K562 (cell line): ENCODE measurements around the gene GOLGA6L26. TPM values are rescaled to one million over a fixed set of nuclear protein-coding genes. Genes with fewer than 3 reads are reported as not detected.
"Not testable (repeated sequence)": the region's sequence is repeated elsewhere in the genome, so short reads cannot be mapped to it uniquely, and the experiment has no call there.

Experiments
- ATAC-seq: fragments of 200-7000 bp; cut with Tn5 transposase; 3 replicates; pipeline ENCODE4 v1.9.1; 2020; ENCODE audit warnings: moderate library complexity
- Bru-seq: library from RNA; stranded (reverse); fragments of 400-500 nt; gene quantifications from one replicate; lab custom pipeline; 2021; lab: Mats Ljungman, UMichigan
- BruChase-seq, 2 experiments: library from RNA; stranded (reverse); fragments of 400-500 nt; gene quantifications; one replicate each; lab custom pipeline; 2021; lab: Mats Ljungman, UMichigan
- BruUV-seq: library from RNA; stranded (reverse); fragments of 400-500 nt; replicated peaks from 2 replicates; lab custom pipeline; 2021; lab: Mats Ljungman, UMichigan
- CTCF ChIA-PET: fragments of 300-600 bp; formaldehyde crosslinking; extraction: SDS; loops from one replicate; lab custom pipeline; 2021; ENCODE audit warnings: low intra/inter-chr PET ratio; lab: Yijun Ruan, JAX
- POLR2A ChIA-PET: fragments of 300-600, 350-650 bp; sonication (Branson Sonifier 250); formaldehyde crosslinking; extraction: SDS; loops from one replicate; lab custom pipeline; 2021; ENCODE audit warnings: antibody characterized with exemption, inconsistent platforms; lab: Yijun Ruan, JAX
- DNase-seq, 4 experiments: peaks; one replicate each; pipeline versions ENCODE4 v3.0.0 to v3.0.0-alpha.2; 2011 to 2018; ENCODE audit warnings: low spot score in 3 of 4, mixed read lengths in 3 of 4; ENCODE audit errors: extremely low read depth in 1 of 4
- FAIRE-seq: peaks from 2 replicates; lab custom pipeline; 2011; peaks lifted over from hg19 to GRCh38; lab: Jason Lieb, UNC
- H2AFZ ChIP-seq: 2 replicates; pipeline ENCODE4 v1.6.0; 2011; ENCODE audit warnings: low read depth, low read length, control low read depth, inconsistent platforms
- H3K27ac ChIP-seq: fragments of 200-600 bp; 3 replicates; pipeline ENCODE4 v1.8.0; 2011; ENCODE audit warnings: low read depth, mild to moderate bottlenecking, control low read depth, inconsistent platforms, low read length, moderate library complexity, mixed read lengths; ENCODE audit errors: extremely low read depth
- H3K27me3 ChIP-seq, 2 experiments: fragments of 300-600 bp in 1 of 2; 2 replicates in 1 of 2; 3 replicates in 1 of 2; pipeline versions ENCODE4 v1.6.0 to v1.8.0; 2011; ENCODE audit warnings: inconsistent platforms in 2 of 2, low read length in 2 of 2, mild to moderate bottlenecking in 1 of 2, mixed read lengths in 1 of 2, moderate library complexity in 1 of 2; ENCODE audit not compliant: control insufficient read depth in 2 of 2, insufficient read depth in 2 of 2
- H3K36me3 ChIP-seq: fragments of 300-600 bp; 3 replicates; pipeline ENCODE4 v1.8.0; 2011; ENCODE audit warnings: mild to moderate bottlenecking, low read length, inconsistent platforms; ENCODE audit not compliant: control insufficient read depth, insufficient read depth
- H3K4me1 ChIP-seq, 2 experiments: fragments of 200-600 bp in 1 of 2; replicated peaks in 1 of 2; 2 replicates in 1 of 2; 3 replicates in 1 of 2; pipeline versions ENCODE4 v1.5.1 to v1.8.0; 2011; ENCODE audit warnings: inconsistent platforms in 2 of 2, low read length in 2 of 2, mild to moderate bottlenecking in 1 of 2, mixed read lengths in 1 of 2, moderate library complexity in 1 of 2; ENCODE audit not compliant: control insufficient read depth in 2 of 2, insufficient read depth in 2 of 2
- H3K4me2 ChIP-seq: 2 replicates; pipeline ENCODE4 v1.6.1; 2011; ENCODE audit warnings: low read length, control low read depth, inconsistent platforms, mixed read lengths; ENCODE audit not compliant: insufficient read depth
- H3K4me3 ChIP-seq: fragments of 200-600 bp; sonication (generic), shearing (Covaris generic); 2 replicates; pipeline ENCODE4 v1.5.1; 2016; ENCODE audit warnings: control low read depth, inconsistent platforms
- H3K79me2 ChIP-seq: fragments of 200-600 bp; 3 replicates; pipeline ENCODE4 v1.8.0; 2011; ENCODE audit warnings: low read length, inconsistent platforms; ENCODE audit not compliant: control insufficient read depth, insufficient read depth
- H3K9ac ChIP-seq, 2 experiments: 2 replicates each; pipeline versions ENCODE4 v1.6.0 to v1.6.1; 2011; ENCODE audit warnings: low read depth in 2 of 2, low read length in 2 of 2, control low read depth in 1 of 2, inconsistent platforms in 1 of 2, mild to moderate bottlenecking in 1 of 2, mixed read lengths in 1 of 2; ENCODE audit not compliant: insufficient read depth in 1 of 2
- H3K9me1 ChIP-seq: one replicate; pipeline ENCODE4 v1.6.0; 2011; ENCODE audit warnings: inconsistent platforms, mild to moderate bottlenecking, low read length, moderate library complexity; ENCODE audit not compliant: control insufficient read depth, insufficient read depth
- H3K9me3 ChIP-seq: replicated peaks from 2 replicates; pipeline ENCODE4 v1.5.1; 2011; ENCODE audit warnings: low read depth, low read length, inconsistent platforms; ENCODE audit not compliant: control insufficient read depth, insufficient read depth
- H4K20me1 ChIP-seq: replicated peaks from 2 replicates; pipeline ENCODE4 v1.6.1; 2011; ENCODE audit warnings: low read length, inconsistent platforms, mixed read lengths; ENCODE audit not compliant: control insufficient read depth, insufficient read depth
- WGBS: fragments of 100-300 bp; shearing (Covaris generic); methylation state at CpG from one replicate; pipeline ENCODE4 v1.1.6; 2016; ENCODE audit warnings: low coverage, mixed read lengths; ENCODE audit not compliant: insufficient coverage; ENCODE audit errors: missing lambda C conversion rate; 5-methylcytosine and 5-hydroxymethylcytosine counted together
- in situ Hi-C: fragments of 300-500 bp; cut with MboI; formaldehyde crosslinking; loops from 4 replicates; pipeline ENCODE4 v1.15.0; 2018; ENCODE audit warnings: inconsistent platforms, mixed read lengths
- intact Hi-C: fragments of 100-400 bp; cut with micrococcal nuclease; formaldehyde crosslinking; loops from 2 replicates; pipeline ENCODE4 v1.14.2; 2022
- long read RNA-seq, 3 experiments: library from polyadenylated mRNA in 2 of 3; library from RNA in 1 of 3; unstranded in 2 of 3; stranded (forward) in 1 of 3; transcript quantifications; one replicate each; pipeline ENCODE4 v2.0.0, GENCODE V29; 2019 to 2022
- polyA minus RNA-seq, 3 experiments: library from RNA; depleted of rRNA, polyadenylated mRNA; stranded (reverse); fragments of >200 nt; gene quantifications; 2 replicates each; pipeline ENCODE4 v1.2.3, GENCODE V29; 2011
- polyA plus RNA-seq, 8 experiments: library from polyadenylated mRNA; depleted of rRNA in 4 of 8; stranded (reverse) in 5 of 8; unstranded in 3 of 8; fragments of >200 nt; fragmentation: Nextera tagmentation in 2 of 8; fragmentation: Illumina TruSeq in 1 of 8; extraction: Ambion mirVana in 2 of 8; extraction: Trizol in 1 of 8; gene quantifications; 2 replicates each; pipeline versions ENCODE4 v1.2.1 to v1.2.3, GENCODE V29; 2011 to 2014; ENCODE audit warnings: inconsistent platforms in 1 of 8, missing spikeins in 1 of 8
- total RNA-seq, 7 experiments: library from RNA; depleted of rRNA in 6 of 7; stranded (reverse); fragments of >200 nt in 6 of 7; fragmentation: Illumina TruSeq in 2 of 7; extraction: Trizol in 2 of 7; gene quantifications; 2 replicates each; pipeline versions ENCODE4 v1.2.1 to v1.2.3, GENCODE V29; 2011 to 2021; ENCODE audit warnings: low replicate concordance in 1 of 7

The GOLGA6L26 gene, protein sequence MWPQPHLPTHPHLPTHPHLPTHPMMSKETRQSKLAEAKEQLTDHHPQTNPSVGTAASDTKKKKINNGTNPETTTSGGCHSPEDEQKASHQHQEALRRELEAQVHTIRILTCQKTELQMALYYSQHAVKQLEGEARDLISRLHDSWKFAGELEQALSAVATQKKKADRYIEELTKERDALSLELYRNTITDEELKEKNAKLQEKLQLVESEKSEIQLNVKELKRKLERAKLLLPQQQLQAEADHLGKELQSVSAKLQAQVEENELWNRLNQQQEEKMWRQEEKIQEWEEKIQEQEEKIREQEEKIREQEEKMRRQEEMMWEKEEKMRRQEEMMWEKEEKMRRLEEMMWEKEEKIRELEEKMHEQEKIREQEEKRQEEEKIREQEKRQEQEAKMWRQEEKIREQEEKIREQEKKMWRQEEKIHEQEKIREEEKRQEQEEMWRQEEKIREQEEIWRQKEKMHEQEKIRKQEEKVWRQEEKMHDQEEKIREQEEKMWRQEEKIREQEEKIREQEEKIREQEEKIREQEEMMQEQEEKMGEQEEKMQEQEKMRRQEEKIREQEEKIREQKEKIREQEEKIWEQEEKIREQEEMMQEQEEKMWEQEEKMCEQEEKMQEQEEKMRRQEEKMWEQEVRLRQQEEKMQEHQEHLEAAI
- not detected in 2 replicates for total RNA-seq (2011; cell fraction: chromatin; rRNA removed; ENCODE audit: low replicate concordance)
- total RNA-seq (2011; cell fraction: nucleolus; rRNA removed), result not detected in 2 replicates
- not detected in 2 replicates for total RNA-seq (2011; cell fraction: nucleoplasm; rRNA removed)
- total RNA-seq (2014; rRNA removed) (not detected in 2 replicates), total RNA-seq (2014; rRNA removed; fragmentation: Illumina TruSeq; extraction: Trizol) (not detected in 2 replicates), total RNA-seq (2015; rRNA removed; fragmentation: Illumina TruSeq; extraction: Trizol) (not detected in 2 replicates), total RNA-seq (2021) (not detected in 2 replicates), polyA plus RNA-seq (2011; rRNA removed) (not detected in 2 replicates), polyA plus RNA-seq (2014; fragmentation: Illumina TruSeq; extraction: Trizol) (not detected in 2 replicates), polyA plus RNA-seq (2014; fragmentation: Nextera tagmentation; extraction: Ambion mirVana) (not detected), polyA plus RNA-seq (2014; rRNA removed) (not detected in 2 replicates), polyA minus RNA-seq (2011; rRNA and poly(A)+ RNA removed) (not detected in 2 replicates), Bru-seq, nascent RNA (not detected), BruChase-seq, experiment 1, labeled RNA remaining after a 2-hour chase (not detected), BruChase-seq, experiment 2, labeled RNA remaining after a 6-hour chase (not detected)
- not detected in 2 replicates for polyA plus RNA-seq (2011; cell fraction: cytosol; rRNA removed)
- polyA plus RNA-seq (2011; cell fraction: nucleus; rRNA removed), result not detected in 2 replicates
- polyA plus RNA-seq (2012), result not detected in 2 replicates
- not detected in 2 replicates for polyA minus RNA-seq (2011; cell fraction: cytosol; rRNA and poly(A)+ RNA removed)
- not detected in 2 replicates for polyA minus RNA-seq (2011; cell fraction: nucleus; rRNA and poly(A)+ RNA removed)
- long read RNA-seq, experiment 1, result 0 reads
- long read RNA-seq, experiment 2, result 0 reads
- long read RNA-seq, experiment 3, result 0 reads

- BruUV-seq, H3K9me3 ChIP-seq, CTCF ChIA-PET, H3K9ac ChIP-seq, POLR2A ChIA-PET, H3K79me2 ChIP-seq, H3K36me3 ChIP-seq, intact Hi-C loops, DNase-seq, H2AFZ ChIP-seq, H3K4me1 ChIP-seq, H3K4me3 ChIP-seq, FAIRE-seq, H3K9me1 ChIP-seq, ATAC-seq, H3K27me3 ChIP-seq, H3K27ac ChIP-seq, in situ Hi-C loops, H3K4me2 ChIP-seq, H4K20me1 ChIP-seq: not testable (repeated sequence)
- no CpG with 5 or more reads among the region's 7 CpGs for WGBS
These were observed at the start of gene GOLGA6L26 for GRCh38 chr15:23334096-23334495. GOLGA6L26 (minus strand) TSS chr15:23334196; CDS start chr15:23334135, 61 bp downstream.

GRCh38 chr15:23381192-23381591 is 47.2 kb upstream of the GOLGA6L26 start:
- H3K4me2 ChIP-seq, DNase-seq, H3K4me3 ChIP-seq, POLR2A ChIA-PET, in situ Hi-C loops, intact Hi-C loops, CTCF ChIA-PET, H3K79me2 ChIP-seq, H3K36me3 ChIP-seq, FAIRE-seq, H3K9ac ChIP-seq, BruUV-seq, H4K20me1 ChIP-seq, H2AFZ ChIP-seq, H3K27ac ChIP-seq, H3K4me1 ChIP-seq, H3K9me1 ChIP-seq, H3K9me3 ChIP-seq, ATAC-seq: not testable (repeated sequence)
- H3K27me3 ChIP-seq, result peaks cover 8 to 27% of the 10 kb centered on the region in 2 experiments; a peak in 4 of 5 replicates
- 0% methylated on average over 7 of the region's 7 CpGs for WGBS

- H3K9me1 ChIP-seq, H3K79me2 ChIP-seq, BruUV-seq, intact Hi-C loops, H3K4me2 ChIP-seq, H3K4me1 ChIP-seq, FAIRE-seq, H2AFZ ChIP-seq, in situ Hi-C loops, DNase-seq, H3K4me3 ChIP-seq, H3K9me3 ChIP-seq, H3K36me3 ChIP-seq, H3K9ac ChIP-seq, H3K27ac ChIP-seq, ATAC-seq, H4K20me1 ChIP-seq, POLR2A ChIA-PET: not testable (repeated sequence)
- WGBS, result 0% methylated on average over 4 of the region's 4 CpGs
- CTCF ChIA-PET, result interaction anchor here (0.7 kb wide), 1 partner anchor 389 kb away, joined by 3 read pairs; no protein-coding TSS in a partner anchor
- peaks cover 4 to 22% of the 10 kb centered on the region in 2 experiments; a peak in 4 of 5 replicates for H3K27me3 ChIP-seq
These were observed 46.7 kb upstream of the GOLGA6L26 start for GRCh38 chr15:23380700-23381099.
